GM04504 (cell line): ENCODE results near the gene CBS.
"Not testable (repeated sequence)": the region's sequence is repeated elsewhere in the genome, so short reads cannot be mapped to it uniquely, and the experiment has no call there.

Experiments
- DNase-seq: peaks from one replicate; pipeline ENCODE4 v3.0.0-alpha.2; 2012; ENCODE audit warnings: low read depth

The CBS gene

GRCh38 chr21:43075170-43076022, at the start of gene CBS:
TSS of gene CBS (minus strand) at chr21:43075835. CDS start at chr21:43072193, 3,642 bp downstream.
- DNase-seq = not testable (repeated sequence)

- DNase-seq = not testable (repeated sequence)
Observed at GRCh38 chr21:43115956-43116355, 40.3 kb upstream of the CBS start.

GRCh38 chr21:43114483-43114882, 38.8 kb upstream of the CBS start:
- DNase-seq = not testable (repeated sequence)

GRCh38 chr21:43109006-43109405, 33.4 kb upstream of the CBS start:
- not testable (repeated sequence) for DNase-seq

- not testable (repeated sequence) for DNase-seq
Observed at GRCh38 chr21:43108177-43108576, 32.5 kb upstream of the CBS start.

GRCh38 chr21:43107794-43108137, 32.1 kb upstream of the CBS start:
- DNase-seq = not testable (repeated sequence)

GRCh38 chr21:43106965-43107793, 31.5 kb upstream of the CBS start, which contains the start of gene U2AF1:
TSS of gene U2AF1 (minus strand) at chr21:43107570. CDS start at chr21:43107494, 76 bp downstream.
- DNase-seq = not testable (repeated sequence)

GRCh38 chr21:43104642-43105041, 29.0 kb upstream of the CBS start:
- not testable (repeated sequence) for DNase-seq

- not testable (repeated sequence) for DNase-seq
Observed at GRCh38 chr21:43102281-43102680, 26.6 kb upstream of the CBS start.

- not testable (repeated sequence) for DNase-seq
Observed at GRCh38 chr21:43101676-43102075, 26.0 kb upstream of the CBS start.

GRCh38 chr21:43101000-43101399, 25.4 kb upstream of the CBS start:
- not testable (repeated sequence) for DNase-seq

GRCh38 chr21:43091979-43092614, 16.5 kb upstream of the CBS start:
- DNase-seq = not testable (repeated sequence)

- not testable (repeated sequence) for DNase-seq
Observed at GRCh38 chr21:43090947-43091346, 15.3 kb upstream of the CBS start.

- DNase-seq = not testable (repeated sequence)
Observed at GRCh38 chr21:43089463-43089862, 13.8 kb upstream of the CBS start.

GRCh38 chr21:43082587-43083300, 7.1 kb upstream of the CBS start:
- not testable (repeated sequence) for DNase-seq

GRCh38 chr21:43076643-43077042, 1.0 kb upstream of the CBS start:
- DNase-seq = not testable (repeated sequence)

GRCh38 chr21:43076023-43076637, 495 bp upstream of the CBS start:
- not testable (repeated sequence) for DNase-seq

GRCh38 chr21:43074401-43075169, 1.1 kb downstream of the CBS start:
- DNase-seq = not testable (repeated sequence)

GRCh38 chr21:43072742-43073141, 2.9 kb downstream of the CBS start:
- DNase-seq = not testable (repeated sequence)

GRCh38 chr21:43069682-43070081, 6.0 kb downstream of the CBS start:
- DNase-seq = not testable (repeated sequence)
